ENCODE results near the gene DAPK1.

The DAPK1 gene

GRCh38 chr9:87516222-87516925 is 18.7 kb downstream of the DAPK1 start:
- no peaks in the 10 kb centered on the region for H3K36me3 ChIP-seq (replicated peaks)
- no peaks in the 10 kb centered on the region for H3K27me3 ChIP-seq (ENCODE audit: low read depth)
- DNase-seq (ENCODE audit: low spot score in 2 of 2), result no peak
- H3K4me1 ChIP-seq, result peaks cover 6% of the 10 kb centered on the region; the same call in 1 of the 2 replicates
- H3K4me3 ChIP-seq, result no peak overlapping the region
- H3K9me3 ChIP-seq, result no peaks in the 10 kb centered on the region
- in situ Hi-C loops (cut with MboI; ENCODE audit: low sequenced_read_pairs), result no loop called here

- H3K27me3 ChIP-seq (ENCODE audit: low read depth), result no peaks in the 10 kb centered on the region
- DNase-seq (ENCODE audit: low spot score in 2 of 2), result no peak
- in situ Hi-C loops (cut with MboI; ENCODE audit: low sequenced_read_pairs), result no loop called here
- H3K9me3 ChIP-seq, result no peaks in the 10 kb centered on the region
- peaks cover 6% of the 10 kb centered on the region; the same call in 1 of the 2 replicates for H3K4me1 ChIP-seq
- H3K4me3 ChIP-seq, result no peak overlapping the region
- H3K36me3 ChIP-seq (replicated peaks), result no peaks in the 10 kb centered on the region
These were observed 19.2 kb downstream of the DAPK1 start for GRCh38 chr9:87516926-87517290.

- DNase-seq (ENCODE audit: low spot score in 2 of 2), result no peak
- Histone ChIP-seq H3K4me3 (no peak overlapping the region), H3K9me3 (no peaks in the 10 kb centered on the region), H3K36me3 (replicated peaks) (no peaks in the 10 kb centered on the region), H3K27me3 (ENCODE audit: low read depth) (no peaks in the 10 kb centered on the region), H3K4me1 (peaks cover 6% of the 10 kb centered on the region; the same call in 1 of the 2 replicates)
- in situ Hi-C loops (cut with MboI; ENCODE audit: low sequenced_read_pairs), result no loop called here
These were observed 20.1 kb downstream of the DAPK1 start for GRCh38 chr9:87517732-87518131.

- in situ Hi-C loops (cut with MboI; ENCODE audit: low sequenced_read_pairs), result no loop called here
- peaks cover 6% of the 10 kb centered on the region; the same call in 1 of the 2 replicates for H3K4me1 ChIP-seq
- no peaks in the 10 kb centered on the region for H3K9me3 ChIP-seq
- no peak overlapping the region for H3K4me3 ChIP-seq
- no peak for DNase-seq (ENCODE audit: low spot score in 2 of 2)
- no peaks in the 10 kb centered on the region for H3K27me3 ChIP-seq (ENCODE audit: low read depth)
- H3K36me3 ChIP-seq (replicated peaks), result no peaks in the 10 kb centered on the region
These were observed 21.2 kb downstream of the DAPK1 start for GRCh38 chr9:87518702-87519335.

GRCh38 chr9:87519461-87519860 is 21.8 kb downstream of the DAPK1 start:
- Histone ChIP-seq H3K36me3 (replicated peaks) (no peaks in the 10 kb centered on the region), H3K9me3 (no peaks in the 10 kb centered on the region), H3K4me1 (peaks cover 5% of the 10 kb centered on the region; the same call in 1 of the 2 replicates), H3K4me3 (no peak overlapping the region), H3K27me3 (ENCODE audit: low read depth) (no peaks in the 10 kb centered on the region)
- in situ Hi-C loops (cut with MboI; ENCODE audit: low sequenced_read_pairs), result no loop called here
- no peak for DNase-seq (ENCODE audit: low spot score in 2 of 2)

GRCh38 chr9:87520172-87520683 is 22.6 kb downstream of the DAPK1 start:
- no peaks in the 10 kb centered on the region for H3K36me3 ChIP-seq (replicated peaks)
- H3K27me3 ChIP-seq (ENCODE audit: low read depth), result no peaks in the 10 kb centered on the region
- no peak overlapping the region for H3K4me3 ChIP-seq
- no peaks in the 10 kb centered on the region for H3K9me3 ChIP-seq
- in situ Hi-C loops (cut with MboI; ENCODE audit: low sequenced_read_pairs), result no loop called here
- no peak for DNase-seq (ENCODE audit: low spot score in 2 of 2)
- no peaks in the 10 kb centered on the region; the same call in 1 of the 2 replicates for H3K4me1 ChIP-seq

GRCh38 chr9:87521834-87522233 is 24.2 kb downstream of the DAPK1 start:
- in situ Hi-C loops (cut with MboI; ENCODE audit: low sequenced_read_pairs), result no loop called here
- no peaks in the 10 kb centered on the region for H3K27me3 ChIP-seq (ENCODE audit: low read depth)
- no peak for DNase-seq (ENCODE audit: low spot score in 2 of 2)
- no peak overlapping the region for H3K4me3 ChIP-seq
- no peaks in the 10 kb centered on the region for H3K36me3 ChIP-seq (replicated peaks)
- H3K4me1 ChIP-seq, result no peaks in the 10 kb centered on the region
- H3K9me3 ChIP-seq, result no peaks in the 10 kb centered on the region

- in situ Hi-C loops (cut with MboI; ENCODE audit: low sequenced_read_pairs), result no loop called here
- no peaks in the 10 kb centered on the region for H3K4me1 ChIP-seq
- no peaks in the 10 kb centered on the region for H3K27me3 ChIP-seq (ENCODE audit: low read depth)
- H3K9me3 ChIP-seq, result no peaks in the 10 kb centered on the region
- H3K4me3 ChIP-seq, result no peak overlapping the region
- H3K36me3 ChIP-seq (replicated peaks), result no peaks in the 10 kb centered on the region
- DNase-seq (ENCODE audit: low spot score in 2 of 2), result no peak
These were observed 26.4 kb downstream of the DAPK1 start for GRCh38 chr9:87524061-87524460.

- H3K9me3 ChIP-seq, result no peaks in the 10 kb centered on the region
- in situ Hi-C loops (cut with MboI; ENCODE audit: low sequenced_read_pairs), result no loop called here
- H3K4me1 ChIP-seq, result no peaks in the 10 kb centered on the region
- H3K36me3 ChIP-seq (replicated peaks), result no peaks in the 10 kb centered on the region
- no peak for DNase-seq (ENCODE audit: low spot score in 2 of 2)
- H3K4me3 ChIP-seq, result no peak overlapping the region
- H3K27me3 ChIP-seq (ENCODE audit: low read depth), result no peaks in the 10 kb centered on the region
These were observed 28.1 kb downstream of the DAPK1 start for GRCh38 chr9:87525546-87526303.

GRCh38 chr9:87527211-87527916 is 29.7 kb downstream of the DAPK1 start:
- no peak for DNase-seq (ENCODE audit: low spot score in 2 of 2)
- H3K4me1 ChIP-seq, result peaks cover 6% of the 10 kb centered on the region
- no peaks in the 10 kb centered on the region for H3K36me3 ChIP-seq (replicated peaks)
- H3K4me3 ChIP-seq, result no peak overlapping the region
- in situ Hi-C loops (cut with MboI; ENCODE audit: low sequenced_read_pairs), result no loop called here
- H3K9me3 ChIP-seq, result no peaks in the 10 kb centered on the region
- H3K27me3 ChIP-seq (ENCODE audit: low read depth), result no peaks in the 10 kb centered on the region

GRCh38 chr9:87528969-87529368 is 31.3 kb downstream of the DAPK1 start:
- Histone ChIP-seq H3K27me3 (ENCODE audit: low read depth) (no peaks in the 10 kb centered on the region), H3K4me3 (no peak overlapping the region), H3K36me3 (replicated peaks) (no peaks in the 10 kb centered on the region), H3K4me1 (peaks cover 6% of the 10 kb centered on the region), H3K9me3 (no peaks in the 10 kb centered on the region)
- in situ Hi-C loops (cut with MboI; ENCODE audit: low sequenced_read_pairs), result no loop called here
- DNase-seq (ENCODE audit: low spot score in 2 of 2), result no peak

- in situ Hi-C loops (cut with MboI; ENCODE audit: low sequenced_read_pairs), result no loop called here
- Histone ChIP-seq H3K27me3 (ENCODE audit: low read depth) (no peaks in the 10 kb centered on the region), H3K36me3 (replicated peaks) (no peaks in the 10 kb centered on the region), H3K4me1 (peaks cover 6% of the 10 kb centered on the region), H3K9me3 (no peaks in the 10 kb centered on the region), H3K4me3 (no peak overlapping the region)
- DNase-seq (ENCODE audit: low spot score in 2 of 2), result no peak
These were observed 32.0 kb downstream of the DAPK1 start for GRCh38 chr9:87529671-87530070.

GRCh38 chr9:87530716-87531115 is 33.0 kb downstream of the DAPK1 start:
- Histone ChIP-seq H3K9me3 (no peaks in the 10 kb centered on the region), H3K27me3 (ENCODE audit: low read depth) (no peaks in the 10 kb centered on the region), H3K36me3 (replicated peaks) (no peaks in the 10 kb centered on the region), H3K4me1 (peaks cover 6% of the 10 kb centered on the region), H3K4me3 (no peak overlapping the region)
- in situ Hi-C loops (cut with MboI; ENCODE audit: low sequenced_read_pairs), result no loop called here
- no peak for DNase-seq (ENCODE audit: low spot score in 2 of 2)
